Measurements from ENCODE around the gene VSIG1.

The VSIG1 gene

DNA sequence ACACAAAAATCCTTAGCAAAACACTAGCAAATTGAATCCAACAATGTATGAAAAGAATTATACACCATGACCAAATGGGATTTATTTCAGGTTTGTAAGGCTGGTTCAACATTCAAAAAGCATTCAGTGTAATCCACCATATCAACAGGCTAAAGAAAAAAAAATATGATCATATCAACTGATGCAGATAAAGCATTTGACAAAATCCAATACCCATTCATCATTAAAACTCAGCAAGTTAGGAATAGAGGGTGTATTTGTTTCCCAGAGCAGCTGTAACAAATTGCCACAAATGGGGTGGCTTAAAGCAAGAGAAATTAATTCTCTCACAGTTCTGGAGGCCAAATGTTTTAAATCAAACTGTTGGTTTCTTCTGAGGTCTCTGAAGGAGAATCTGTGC is 10.7 kb downstream of the VSIG1 start:
- H3K4me3 ChIP-seq (ENCODE audit: low read depth, low read length) = no peak overlapping the region
- no peak for DNase-seq (ENCODE audit: low read depth)

DNA sequence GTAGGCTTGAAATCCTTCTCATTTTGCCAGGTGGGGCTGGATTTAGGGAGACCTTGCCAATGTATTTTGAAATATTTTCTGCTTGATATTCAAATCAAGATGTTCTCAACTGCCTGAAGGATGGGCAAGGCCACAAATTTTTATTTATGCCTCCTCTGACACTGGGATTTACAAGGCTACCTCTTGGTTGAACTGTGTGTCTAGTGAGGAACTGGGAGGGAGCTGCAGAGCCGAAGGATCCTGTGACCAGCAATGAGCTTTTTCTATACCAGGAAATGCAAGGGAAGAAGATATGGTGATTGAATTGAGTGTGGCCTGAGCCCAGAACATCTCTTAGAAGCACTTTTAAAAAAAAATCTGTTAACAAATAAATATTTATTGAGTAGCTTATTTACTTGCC is 14.9 kb downstream of the VSIG1 start:
- no peak for DNase-seq (ENCODE audit: low read depth)

DNA sequence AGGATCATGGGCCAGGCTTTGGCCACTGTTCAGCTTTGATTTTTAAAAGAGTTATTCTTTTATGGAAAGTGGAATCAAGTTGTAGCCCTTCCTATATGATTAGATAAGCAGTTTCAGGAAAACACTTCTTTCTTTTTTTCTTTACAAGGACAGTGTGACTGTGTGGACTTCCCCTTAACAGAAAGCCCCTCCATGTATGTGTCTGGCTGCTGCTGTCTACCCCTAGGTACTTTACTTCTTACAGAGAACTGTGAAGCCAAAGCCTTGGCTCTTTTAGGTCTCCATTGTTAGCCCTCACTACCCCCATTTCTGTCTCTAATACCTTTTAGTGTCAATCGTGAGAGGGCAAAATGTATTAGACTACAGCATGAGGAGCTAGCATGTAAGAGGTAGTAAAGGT is 19.1 kb downstream of the VSIG1 start:
- DNase-seq (ENCODE audit: low read depth) = no peak
- H3K4me3 ChIP-seq (ENCODE audit: low read depth, low read length) = no peak overlapping the region

More for the DNA sequence above, 14.9 kb downstream of the VSIG1 start:
- no peak overlapping the region for H3K4me3 ChIP-seq (ENCODE audit: low read depth, low read length)

DNA sequence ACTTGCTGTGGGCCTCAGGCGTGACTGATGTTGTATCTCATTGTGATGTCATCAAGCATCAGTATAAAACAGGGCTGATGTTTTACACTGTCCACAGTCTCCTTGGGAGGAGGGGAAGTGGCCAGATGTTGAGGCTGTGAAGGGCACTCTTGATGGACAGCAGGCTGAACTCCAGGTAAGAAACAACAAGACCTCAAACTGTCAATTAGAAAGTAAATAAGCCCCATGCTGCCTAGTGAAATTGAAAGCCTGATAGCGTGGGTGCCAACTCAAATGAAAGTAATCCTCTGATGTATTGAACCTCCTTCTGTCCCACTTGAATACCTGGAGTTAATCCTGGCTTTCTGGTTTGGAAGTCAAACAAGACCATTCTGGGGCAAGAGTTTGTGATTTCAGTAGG is 19.7 kb downstream of the VSIG1 start:
- no peak for DNase-seq (ENCODE audit: low read depth)
- H3K4me3 ChIP-seq (ENCODE audit: low read depth, low read length) = no peak overlapping the region

DNA sequence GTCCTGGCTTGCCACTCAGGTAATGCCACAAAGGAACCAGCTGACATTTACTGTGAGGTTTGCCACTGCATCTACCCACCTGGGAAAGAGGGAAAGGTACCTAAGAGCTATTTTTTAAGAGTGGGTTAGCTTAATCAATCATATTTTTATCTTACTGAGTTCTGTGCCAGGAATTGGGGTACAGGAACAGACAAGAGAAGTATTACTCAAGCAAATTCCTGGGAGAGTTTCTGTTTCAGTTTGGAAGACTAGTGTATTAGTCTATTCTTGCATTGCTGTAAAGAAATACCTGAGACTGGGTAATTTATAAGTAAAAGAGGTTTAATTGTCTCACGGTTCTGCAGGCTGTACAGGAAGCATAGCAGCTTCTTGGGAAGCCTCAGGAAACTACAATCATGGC is 23.3 kb downstream of the VSIG1 start:
- H3K4me3 ChIP-seq (ENCODE audit: low read depth, low read length) = no peak overlapping the region
- DNase-seq (ENCODE audit: low read depth) = no peak

- H3K4me3 ChIP-seq (ENCODE audit: low read depth, low read length) = no peak overlapping the region
- peak; percentile 4 for DNase-seq (ENCODE audit: low read depth)
These were observed 26.0 kb downstream of the VSIG1 start for GRCh38 chrX:108070891-108071290.

DNA sequence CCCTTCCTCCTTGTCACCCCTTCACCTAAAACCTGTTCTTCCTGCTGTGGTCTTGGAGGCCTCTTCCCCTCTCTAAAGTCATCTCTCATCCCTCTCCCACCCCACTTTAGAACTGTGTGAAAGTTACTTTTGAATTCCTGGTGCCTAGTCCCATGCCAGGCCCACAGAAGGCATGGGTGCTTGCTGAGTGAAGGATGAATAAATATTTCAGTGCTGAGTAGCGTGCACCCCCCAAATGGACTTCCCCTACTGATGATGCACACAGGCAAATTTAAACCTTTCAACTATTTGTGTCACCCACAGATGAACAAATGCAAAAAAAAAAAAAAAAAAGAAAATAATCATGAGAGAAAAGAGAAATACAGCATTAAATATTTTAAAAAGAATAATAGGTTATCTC is 26.7 kb downstream of the VSIG1 start:
- no peak for DNase-seq (ENCODE audit: low read depth)
- H3K4me3 ChIP-seq (ENCODE audit: low read depth, low read length) = no peak overlapping the region

DNA sequence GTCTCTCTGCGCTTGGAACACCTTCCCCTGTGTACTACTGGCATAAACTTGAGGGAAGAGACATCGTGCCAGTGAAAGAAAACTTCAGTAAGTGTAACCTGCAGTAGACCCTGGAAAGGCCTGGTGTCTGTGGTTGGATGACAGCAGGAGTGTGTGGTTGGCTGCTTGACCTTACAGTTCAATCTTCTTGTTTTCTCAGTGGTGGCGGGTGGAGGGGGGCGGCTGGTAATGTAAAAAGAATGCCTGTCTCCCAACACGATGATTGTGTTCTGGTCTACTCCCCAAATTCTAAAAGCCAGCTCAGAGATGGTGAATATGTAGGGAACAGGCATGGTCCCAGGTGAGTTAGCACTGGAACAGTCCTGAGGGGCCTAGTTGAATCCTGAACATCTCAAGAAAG is 27.9 kb downstream of the VSIG1 start:
- H3K4me3 ChIP-seq (ENCODE audit: low read depth, low read length) = no peak overlapping the region

GRCh38 chrX:108081110-108081509 is 36.2 kb downstream of the VSIG1 start:
- DNase-seq (ENCODE audit: low read depth) = no peak
- no peak overlapping the region for H3K4me3 ChIP-seq (ENCODE audit: low read depth, low read length)

More for the DNA sequence above, 27.9 kb downstream of the VSIG1 start:
- DNase-seq (ENCODE audit: low read depth) = peak; percentile 48

GRCh38 chrX:108087792-108088191 is 42.9 kb downstream of the VSIG1 start:
- DNase-seq (ENCODE audit: low read depth) = no peak
- H3K4me3 ChIP-seq (ENCODE audit: low read depth, low read length) = no peak overlapping the region

GRCh38 chrX:108088511-108088910 is 43.6 kb downstream of the VSIG1 start:
- DNase-seq (ENCODE audit: low read depth) = no peak
- H3K4me3 ChIP-seq (ENCODE audit: low read depth, low read length) = no peak overlapping the region

- peak overlapping the region; percentile 76 for H3K4me3 ChIP-seq (ENCODE audit: low read depth, low read length)
- DNase-seq (ENCODE audit: low read depth) = no peak
These were observed 45.8 kb downstream of the VSIG1 start for GRCh38 chrX:108090491-108091263.

GRCh38 chrX:108091264-108091877 is 46.5 kb downstream of the VSIG1 start, which contains the start of the genes ATG4A and PSMD10:
Gene ATG4A (plus strand): TSS chrX:108091778. CDS start chrX:108091827, 49 bp downstream.
Gene PSMD10 (minus strand): TSS chrX:108091542. CDS start chrX:108091520, 22 bp downstream.
- peak within 1 kb of the TSS; percentile 76 for H3K4me3 ChIP-seq (ENCODE audit: low read depth, low read length)
- DNase-seq (ENCODE audit: low read depth) = peak; percentile 82

- H3K4me3 ChIP-seq (ENCODE audit: low read depth, low read length) = peak overlapping the region; percentile 76
- DNase-seq (ENCODE audit: low read depth) = no peak
These were observed 47.0 kb downstream of the VSIG1 start for GRCh38 chrX:108091878-108092291.

- no peak for DNase-seq (ENCODE audit: low read depth)
- no peak overlapping the region for H3K4me3 ChIP-seq (ENCODE audit: low read depth, low read length)
These were observed 52.5 kb downstream of the VSIG1 start for GRCh38 chrX:108097380-108097779.

- no peak for DNase-seq (ENCODE audit: low read depth)
- no peak overlapping the region for H3K4me3 ChIP-seq (ENCODE audit: low read depth, low read length)
These were observed 60.6 kb downstream of the VSIG1 start for GRCh38 chrX:108105473-108105872.

DNA sequence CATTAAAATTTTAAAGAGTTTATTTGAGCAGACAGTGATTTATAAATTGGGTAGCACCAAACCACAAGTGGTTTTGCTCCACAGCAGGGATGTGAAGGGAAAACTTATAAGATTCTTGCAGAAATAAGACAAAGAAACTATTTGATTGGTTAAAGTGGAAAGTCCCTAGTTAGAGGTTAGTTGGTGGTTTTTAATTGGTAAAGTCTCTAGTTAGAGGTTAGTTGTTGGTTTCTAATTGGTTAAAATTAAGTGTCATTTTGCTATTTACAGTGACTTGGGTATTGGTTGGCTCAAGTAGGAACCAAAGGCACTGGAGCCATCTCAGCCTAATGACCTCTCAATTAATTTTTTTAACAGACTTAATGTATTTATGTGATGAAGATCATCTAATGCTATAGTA is 69.7 kb downstream of the VSIG1 start:
- DNase-seq (ENCODE audit: low read depth) = no peak
- no peak overlapping the region for H3K4me3 ChIP-seq (ENCODE audit: low read depth, low read length)

- no peak overlapping the region for H3K4me3 ChIP-seq (ENCODE audit: low read depth, low read length)
- DNase-seq (ENCODE audit: low read depth) = no peak
These were observed 73.1 kb downstream of the VSIG1 start for GRCh38 chrX:108117988-108118387.

DNA sequence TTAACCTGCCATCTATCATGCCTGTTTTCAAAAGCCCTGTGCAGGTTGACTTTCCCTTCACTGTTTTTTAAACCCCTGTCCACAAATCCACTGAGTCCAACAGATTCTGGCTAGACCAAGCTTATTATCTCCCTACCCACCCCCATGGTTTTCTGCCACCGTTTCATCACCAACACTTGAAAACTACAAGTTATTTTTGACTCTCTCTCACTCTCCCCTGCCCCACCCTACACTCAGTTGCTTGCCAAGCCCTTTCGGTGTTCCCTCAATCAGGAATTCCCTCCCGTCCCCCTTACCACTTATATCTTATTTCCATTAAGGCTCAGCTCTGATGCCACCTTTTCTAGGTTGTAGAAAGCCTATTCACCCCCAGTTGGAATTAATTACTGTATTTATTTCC is 76.4 kb downstream of the VSIG1 start:
- DNase-seq (ENCODE audit: low read depth) = no peak
- no peak overlapping the region for H3K4me3 ChIP-seq (ENCODE audit: low read depth, low read length)

DNA sequence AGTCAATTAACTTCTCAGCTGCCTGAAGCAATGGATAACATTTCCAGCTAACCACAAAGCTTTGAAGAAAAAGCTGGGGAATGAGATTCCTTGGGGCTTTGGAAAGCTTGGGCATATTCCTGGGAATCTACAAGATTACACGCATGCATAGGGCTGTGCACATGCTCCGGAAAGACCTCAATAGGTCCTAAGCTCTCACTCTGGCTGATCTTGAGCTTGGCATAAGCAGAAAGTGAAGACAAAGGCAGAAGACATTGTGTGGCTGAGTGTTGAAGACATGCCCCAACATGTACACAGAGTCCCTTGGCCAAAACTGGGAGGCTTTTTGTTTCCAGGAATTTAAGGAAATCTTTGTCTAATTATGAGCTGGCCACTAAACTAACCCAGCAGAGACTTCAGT is 77.9 kb downstream of the VSIG1 start:
- H3K4me3 ChIP-seq (ENCODE audit: low read depth, low read length) = no peak overlapping the region
- peak; percentile 9 for DNase-seq (ENCODE audit: low read depth)

All from skeletal muscle cell (primary cell).